HCT116 (cell line): Measurements from ENCODE around the gene IGFBP1. TPM values are rescaled to one million over a fixed set of nuclear protein-coding genes. Genes with fewer than 3 reads are reported as not detected.

ENCODE experiments used
- ATAC-seq: fragments of 200-7000 bp; cut with Tn5 transposase; 2 replicates; pipeline ENCODE4 v1.9.1; 2020; ENCODE audit warnings: mild to moderate bottlenecking, moderate library complexity
- BruUV-seq: library from RNA; stranded (reverse); fragments of 400-500 nt; replicated peaks from 2 replicates; lab custom pipeline; 2021; lab: Mats Ljungman, UMichigan
- CTCF ChIA-PET: fragments of 300-600 bp; sonication (Branson Sonifier 250); formaldehyde crosslinking; loops from one replicate; lab custom pipeline; 2021; ENCODE audit warnings: antibody characterized with exemption; lab: Charles Lee
- POLR2A ChIA-PET: fragments of 300-600, 350-600 bp; sonication (Branson Sonifier 250); formaldehyde crosslinking; loops from one replicate; lab custom pipeline; 2021; ENCODE audit warnings: antibody characterized with exemption; lab: Charles Lee
- RAD21 ChIA-PET, 2 experiments: fragments of 300-600 bp; sonication (Branson Sonifier 250); formaldehyde crosslinking; loops; one replicate each; lab custom pipeline; 2023; ENCODE audit warnings: low total read pairs in 2 of 2; ENCODE audit not compliant: uncharacterized antibody in 2 of 2, unreplicated experiment in 2 of 2, low non-redundant PET in 1 of 2; lab: Charles Lee
- DNase-seq: peaks from one replicate; pipeline ENCODE4 v3.0.0-alpha.2; 2010; ENCODE audit warnings: low read depth, low spot score
- H2AFZ ChIP-seq: fragments of 200-600 bp; shearing (Covaris generic), sonication (generic); 2 replicates; pipeline ENCODE4 v1.6.1; 2017; ENCODE audit warnings: low read depth, mixed run types, mixed read lengths, antibody characterized with exemption, low read length; ENCODE audit not compliant: poor library complexity, severe bottlenecking
- H3K27ac ChIP-seq: 2 replicates; pipeline ENCODE4 v1.5.1; 2012; ENCODE audit warnings: low read depth, low read length
- H3K27me3 ChIP-seq: fragments of 200-600 bp; sonication (generic); 2 replicates; pipeline ENCODE4 v1.6.1; 2016; ENCODE audit warnings: mixed run types, low read length, mixed read lengths; ENCODE audit not compliant: insufficient read depth
- H3K36me3 ChIP-seq, 2 experiments: fragments of 200-500 bp in 1 of 2; fragments of 200-600 bp in 1 of 2; sonication (Bioruptor generic) in 1 of 2; sonication (generic) in 1 of 2; 2 replicates each; pipeline versions ENCODE4 v1.5.1 to v1.6.1; 2014 to 2016; ENCODE audit warnings: low read length in 2 of 2, inconsistent platforms in 1 of 2, mixed read lengths in 1 of 2, mixed run types in 1 of 2; ENCODE audit not compliant: insufficient read depth in 2 of 2, control insufficient read depth in 1 of 2
- H3K4me1 ChIP-seq, 2 experiments: fragments of 200-600 bp in 1 of 2; sonication (generic) in 1 of 2; 2 replicates each; pipeline versions ENCODE4 v1.5.1 to v1.6.1; 2012 to 2017; ENCODE audit warnings: low read length in 2 of 2, inconsistent platforms in 1 of 2, mild to moderate bottlenecking in 1 of 2, mixed read lengths in 1 of 2, mixed run types in 1 of 2, moderate library complexity in 1 of 2; ENCODE audit not compliant: insufficient read depth in 2 of 2, control insufficient read depth in 1 of 2
- H3K4me2 ChIP-seq: fragments of 200-600 bp; sonication (generic); 2 replicates; pipeline ENCODE4 v1.6.1; 2017; ENCODE audit warnings: mixed run types, low read length, mixed read lengths
- H3K4me3 ChIP-seq, 2 experiments: fragments of 200-600 bp in 1 of 2; sonication (generic) in 1 of 2; replicated peaks in 1 of 2; 2 replicates each; pipeline ENCODE4 v1.5.1; 2011 to 2016; ENCODE audit warnings: low read length in 2 of 2, control low read depth in 1 of 2, low read depth in 1 of 2, mild to moderate bottlenecking in 1 of 2, mixed read lengths in 1 of 2, mixed run types in 1 of 2
- H3K79me2 ChIP-seq: fragments of 200-600 bp; sonication (generic); 2 replicates; pipeline ENCODE4 v1.6.1; 2017; ENCODE audit warnings: mild to moderate bottlenecking, mixed run types, low read length, moderate library complexity, mixed read lengths; ENCODE audit not compliant: insufficient read depth
- H3K9ac ChIP-seq: fragments of 200-600 bp; sonication (generic); 2 replicates; pipeline ENCODE4 v1.6.1; 2016; ENCODE audit warnings: low read length, mixed read lengths
- H3K9me2 ChIP-seq: fragments of 200-600 bp; sonication (generic), shearing (Covaris generic); 2 replicates; pipeline ENCODE4 v1.6.1; 2017; ENCODE audit warnings: mixed run types, mild to moderate bottlenecking, moderate library complexity; ENCODE audit not compliant: insufficient read depth
- H3K9me3 ChIP-seq, 2 experiments: fragments of 200-500 bp in 1 of 2; fragments of 200-600 bp in 1 of 2; sonication (Bioruptor generic) in 1 of 2; sonication (generic) in 1 of 2; 2 replicates each; pipeline ENCODE4 v1.6.1; 2014 to 2017; ENCODE audit warnings: low read length in 2 of 2, mixed read lengths in 2 of 2, inconsistent platforms in 1 of 2, low read depth in 1 of 2, mild to moderate bottlenecking in 1 of 2, mixed run types in 1 of 2, moderate library complexity in 1 of 2; ENCODE audit not compliant: control insufficient read depth in 1 of 2, insufficient read depth in 1 of 2
- H4K20me1 ChIP-seq: fragments of 200-600 bp; sonication (generic), shearing (Covaris generic); 2 replicates; pipeline ENCODE4 v1.6.1; 2017; ENCODE audit warnings: mixed run types, mild to moderate bottlenecking, moderate library complexity; ENCODE audit not compliant: insufficient read depth
- CBX3 ChIP-seq: IDR thresholded peaks from 2 replicates; pipeline ENCODE4 v1.6.1; 2012; ENCODE audit warnings: low read depth
- CEBPB ChIP-seq: IDR thresholded peaks from 2 replicates; pipeline ENCODE4 v1.6.1; 2012; ENCODE audit warnings: low read depth
- EGR1 ChIP-seq: IDR thresholded peaks from 2 replicates; pipeline ENCODE4 v1.6.1; 2012; ENCODE audit warnings: low read depth
- ELF1 ChIP-seq: IDR thresholded peaks from 2 replicates; pipeline ENCODE4 v1.6.1; 2012; ENCODE audit warnings: low read depth, borderline replicate concordance
- EZH2 ChIP-seq: fragments of 200-600 bp; sonication (generic); IDR thresholded peaks from 2 replicates; pipeline ENCODE4 v1.6.1; 2017; ENCODE audit warnings: antibody characterized with exemption, mixed run types
- EZH2phosphoT487 ChIP-seq: fragments of 200-600 bp; IDR thresholded peaks from 2 replicates; pipeline ENCODE4 v1.6.1; 2018; ENCODE audit warnings: antibody characterized with exemption, borderline replicate concordance
- JUND ChIP-seq: IDR thresholded peaks from 2 replicates; pipeline ENCODE4 v1.6.1; 2012
- POLR2A ChIP-seq: IDR thresholded peaks from 2 replicates; pipeline ENCODE4 v1.7.0; 2011; ENCODE audit warnings: borderline replicate concordance; ENCODE audit not compliant: insufficient read depth, insufficient read length; ENCODE audit errors: extremely low read depth
- POLR2AphosphoS5 ChIP-seq: IDR thresholded peaks from 2 replicates; pipeline ENCODE4 v1.6.1; 2011; ENCODE audit warnings: mild to moderate bottlenecking, low read depth, low read length, moderate library complexity
- RAD21 ChIP-seq: IDR thresholded peaks from 2 replicates; pipeline ENCODE4 v1.6.1; 2012; ENCODE audit warnings: low read depth, mild to moderate bottlenecking
- SP1 ChIP-seq: IDR thresholded peaks from 2 replicates; pipeline ENCODE4 v1.6.1; 2012; ENCODE audit warnings: low read depth
- SRF ChIP-seq: IDR thresholded peaks from 2 replicates; pipeline ENCODE4 v1.6.1; 2012; ENCODE audit warnings: low read depth
- TCF7L2 ChIP-seq: IDR thresholded peaks from 2 replicates; pipeline ENCODE4 v1.7.0; 2011; ENCODE audit warnings: borderline replicate concordance, inconsistent platforms; ENCODE audit not compliant: insufficient read depth, insufficient read length; ENCODE audit errors: extremely low read depth
- YY1 ChIP-seq: IDR thresholded peaks from 2 replicates; pipeline ENCODE4 v1.6.1; 2011; ENCODE audit warnings: low read length, low read depth, moderate library complexity, mild to moderate bottlenecking; ENCODE audit not compliant: insufficient replicate concordance; ENCODE audit errors: extremely low read depth
- intact Hi-C: fragments of 100-400 bp; cut with micrococcal nuclease; formaldehyde crosslinking; loops from 2 replicates; pipeline ENCODE4 v1.10.0; 2022
- total RNA-seq: library from RNA; stranded (reverse); gene quantifications from one replicate; pipeline ENCODE4 v1.2.1, GENCODE V29; 2021; ENCODE audit not compliant: unreplicated experiment
- TF ChIP-seq, protein P1 (sequence below): IDR thresholded peaks from 2 replicates; pipeline ENCODE4 v1.6.1; 2012
- TF ChIP-seq, protein P2 (sequence below): IDR thresholded peaks from 2 replicates; pipeline ENCODE4 v1.6.1; 2011; ENCODE audit warnings: mild to moderate bottlenecking, low read length, moderate library complexity; ENCODE audit not compliant: insufficient replicate concordance; ENCODE audit errors: extremely low read depth
- TF ChIP-seq, protein P3 (sequence below), 3 experiments: fragments of 200-600 bp in 1 of 3; sonication (generic) in 1 of 3; IDR thresholded peaks in 2 of 3; conservative IDR thresholded peaks in 1 of 3; 2 replicates each; pipeline ENCODE4 v1.5.1; 2012 to 2017; ENCODE audit warnings: low read depth in 2 of 3, low read length in 2 of 3, antibody characterized with exemption in 1 of 3, borderline replicate concordance in 1 of 3, control low read depth in 1 of 3, mild to moderate bottlenecking in 1 of 3, mixed read lengths in 1 of 3, mixed run types in 1 of 3, moderate library complexity in 1 of 3; ENCODE audit not compliant: insufficient read depth in 1 of 3
- TF ChIP-seq, protein P4 (sequence below): IDR thresholded peaks from 2 replicates; pipeline ENCODE4 v1.6.1; 2012

The IGFBP1 gene
- total RNA-seq, 1 experiment from 2014 or later: 0.20 TPM

DNA sequence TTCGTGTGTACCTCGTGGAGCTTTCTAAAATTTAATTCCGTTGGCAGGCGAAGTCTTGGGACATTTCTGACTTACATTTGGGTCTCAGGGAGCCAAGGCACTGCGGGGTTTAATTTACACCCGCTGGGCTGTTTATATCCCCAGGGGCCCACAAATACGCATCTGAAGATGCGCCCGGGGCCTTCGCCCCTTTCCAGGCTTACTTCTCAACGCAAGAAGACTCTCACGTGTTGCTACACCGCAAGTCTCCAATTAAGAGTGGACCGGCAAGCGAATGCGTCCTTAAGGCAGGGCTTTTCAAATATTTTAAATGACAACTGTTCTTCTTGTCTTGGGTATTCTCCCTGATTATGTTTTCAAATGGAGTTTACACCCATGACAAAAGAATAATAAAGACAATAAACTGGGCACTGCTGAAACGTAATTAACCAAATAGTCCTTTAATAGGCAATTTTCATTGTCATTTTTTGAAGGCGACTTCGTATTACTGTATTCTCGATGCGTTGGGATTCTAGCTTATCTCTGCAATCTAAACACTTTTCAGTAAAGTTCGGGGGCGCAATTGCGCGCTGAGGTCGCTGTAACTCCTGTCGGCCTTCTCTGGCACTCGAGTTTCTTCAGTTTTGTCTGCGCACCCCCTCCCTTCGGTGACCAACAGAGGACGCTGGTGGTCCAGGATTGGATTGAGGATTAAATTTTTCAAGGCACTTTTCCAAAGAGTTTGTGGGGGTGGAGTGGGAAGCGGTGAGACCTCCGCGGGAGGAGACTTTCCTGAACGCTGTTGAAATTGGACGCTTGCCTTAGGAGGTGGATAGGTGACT lies 33.6 kb downstream of the IGFBP1 start:
- Histone ChIP-seq H3K79me2 (no peaks in the 10 kb centered on the region), H3K4me3 (no peak overlapping the region), H3K27me3 (peaks cover 8% of the 10 kb centered on the region; the same call in 1 of the 2 replicates), H3K4me1 (peaks cover 3 to 31% of the 10 kb centered on the region in 2 experiments; a peak in 2 of 4 replicates), H3K9me2 (no peaks in the 10 kb centered on the region), H3K9me3 (no peaks in the 10 kb centered on the region), H4K20me1 (no peaks in the 10 kb centered on the region), H3K9ac (no peak overlapping the region), H3K36me3 (no peaks in the 10 kb centered on the region), H3K27ac (no peak overlapping the region), H3K4me2 (peak overlapping the region; percentile 75), H2AFZ (peak overlapping the region; percentile 69)
- ATAC-seq (peak; percentile 20; the same call in 1 of the 2 replicates), DNase-seq (peak; percentile 44)
- TF ChIP-seq, protein P1, sequence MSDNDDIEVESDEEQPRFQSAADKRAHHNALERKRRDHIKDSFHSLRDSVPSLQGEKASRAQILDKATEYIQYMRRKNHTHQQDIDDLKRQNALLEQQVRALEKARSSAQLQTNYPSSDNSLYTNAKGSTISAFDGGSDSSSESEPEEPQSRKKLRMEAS: no peak
- peak; percentile 29; the same call in 1 of the 2 replicates for TF ChIP-seq EGR1
- TF ChIP-seq TCF7L2: no peak
- TF ChIP-seq POLR2A: no peak
- TF ChIP-seq SP1: no peak
- no peak for TF ChIP-seq EZH2
- no peak for TF ChIP-seq CEBPB
- no peak for TF ChIP-seq CBX3
- TF ChIP-seq ELF1: no peak
- no peak for TF ChIP-seq YY1
- TF ChIP-seq, protein P2, sequence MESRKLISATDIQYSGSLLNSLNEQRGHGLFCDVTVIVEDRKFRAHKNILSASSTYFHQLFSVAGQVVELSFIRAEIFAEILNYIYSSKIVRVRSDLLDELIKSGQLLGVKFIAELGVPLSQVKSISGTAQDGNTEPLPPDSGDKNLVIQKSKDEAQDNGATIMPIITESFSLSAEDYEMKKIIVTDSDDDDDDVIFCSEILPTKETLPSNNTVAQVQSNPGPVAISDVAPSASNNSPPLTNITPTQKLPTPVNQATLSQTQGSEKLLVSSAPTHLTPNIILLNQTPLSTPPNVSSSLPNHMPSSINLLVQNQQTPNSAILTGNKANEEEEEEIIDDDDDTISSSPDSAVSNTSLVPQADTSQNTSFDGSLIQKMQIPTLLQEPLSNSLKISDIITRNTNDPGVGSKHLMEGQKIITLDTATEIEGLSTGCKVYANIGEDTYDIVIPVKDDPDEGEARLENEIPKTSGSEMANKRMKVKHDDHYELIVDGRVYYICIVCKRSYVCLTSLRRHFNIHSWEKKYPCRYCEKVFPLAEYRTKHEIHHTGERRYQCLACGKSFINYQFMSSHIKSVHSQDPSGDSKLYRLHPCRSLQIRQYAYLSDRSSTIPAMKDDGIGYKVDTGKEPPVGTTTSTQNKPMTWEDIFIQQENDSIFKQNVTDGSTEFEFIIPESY: no peak
- TF ChIP-seq, protein P3, sequence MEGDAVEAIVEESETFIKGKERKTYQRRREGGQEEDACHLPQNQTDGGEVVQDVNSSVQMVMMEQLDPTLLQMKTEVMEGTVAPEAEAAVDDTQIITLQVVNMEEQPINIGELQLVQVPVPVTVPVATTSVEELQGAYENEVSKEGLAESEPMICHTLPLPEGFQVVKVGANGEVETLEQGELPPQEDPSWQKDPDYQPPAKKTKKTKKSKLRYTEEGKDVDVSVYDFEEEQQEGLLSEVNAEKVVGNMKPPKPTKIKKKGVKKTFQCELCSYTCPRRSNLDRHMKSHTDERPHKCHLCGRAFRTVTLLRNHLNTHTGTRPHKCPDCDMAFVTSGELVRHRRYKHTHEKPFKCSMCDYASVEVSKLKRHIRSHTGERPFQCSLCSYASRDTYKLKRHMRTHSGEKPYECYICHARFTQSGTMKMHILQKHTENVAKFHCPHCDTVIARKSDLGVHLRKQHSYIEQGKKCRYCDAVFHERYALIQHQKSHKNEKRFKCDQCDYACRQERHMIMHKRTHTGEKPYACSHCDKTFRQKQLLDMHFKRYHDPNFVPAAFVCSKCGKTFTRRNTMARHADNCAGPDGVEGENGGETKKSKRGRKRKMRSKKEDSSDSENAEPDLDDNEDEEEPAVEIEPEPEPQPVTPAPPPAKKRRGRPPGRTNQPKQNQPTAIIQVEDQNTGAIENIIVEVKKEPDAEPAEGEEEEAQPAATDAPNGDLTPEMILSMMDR (IDR thresholded peaks at IDR 0.05 in 2 of 3, conservative IDR thresholded peaks at IDR 0.05 in 1 of 3; ENCODE audit: borderline replicate concordance in 1 of 3, insufficient read depth in 1 of 3, low read depth in 2 of 3, low read length in 2 of 3): peak; percentile 84 to 95 (median 86)
- TF ChIP-seq RAD21: peak; percentile 91
- no peak for TF ChIP-seq SRF
- no peak for TF ChIP-seq EZH2phosphoT487
- TF ChIP-seq, protein P4, sequence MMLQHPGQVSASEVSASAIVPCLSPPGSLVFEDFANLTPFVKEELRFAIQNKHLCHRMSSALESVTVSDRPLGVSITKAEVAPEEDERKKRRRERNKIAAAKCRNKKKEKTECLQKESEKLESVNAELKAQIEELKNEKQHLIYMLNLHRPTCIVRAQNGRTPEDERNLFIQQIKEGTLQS: no peak
- no peak for TF ChIP-seq POLR2AphosphoS5
- TF ChIP-seq JUND: no peak
- ChIA-PET RAD21 (interaction anchor here (1.4 to 1.5 kb wide), 3 partner anchors 34 to 430 kb away, joined by 3 to 6 read pairs (median 4); no protein-coding TSS in a partner anchor), CTCF (interaction anchor here (0.7 to 3.1 kb wide), 18 partner anchors 8 to 1311 kb away, joined by 3 to 27 read pairs (median 5); no protein-coding TSS in a partner anchor), POLR2A (no interaction called here)
- intact Hi-C loops: loop anchor here (2.0 kb wide), 2 partner anchors 1167 to 1333 kb away; no protein-coding TSS in a partner anchor
- BruUV-seq: no TSS peak
